Stimulated activated naive CD8-positive, alpha-beta T cell treated with anti-CD3 and anti-CD28 coated beads, Interleukin-15, amount 100 ng/mL, for 72 hours (primary cell): ENCODE measurements around the gene MTA2.
"Not testable (repeated sequence)": the region's sequence is repeated elsewhere in the genome, so short reads cannot be mapped to it uniquely, and the experiment has no call there.

Experiments used
- ATAC-seq: fragments of 150-1000 bp; cut with Tn5 transposase; 2 replicates; pipeline ENCODE4 v1.10.0; 2021; ENCODE audit warnings: mild to moderate bottlenecking, moderate library complexity
- DNase-seq, 2 donors: peaks; one replicate each; pipeline ENCODE4 v3.0.0; 2021 to 2022
- H3K27ac Mint-ChIP-seq, 2 donors: one replicate each; pipeline ENCODE4 v1.8.0; 2022; ENCODE audit warnings: mild to moderate bottlenecking in 2 of 2, mixed read lengths in 2 of 2, moderate library complexity in 2 of 2
- H3K27me3 Mint-ChIP-seq: one replicate; pipeline ENCODE4 v1.8.0; 2022; ENCODE audit warnings: mixed read lengths
- H3K4me1 Mint-ChIP-seq: one replicate; pipeline ENCODE4 v1.8.0; 2022; ENCODE audit warnings: mild to moderate bottlenecking, mixed read lengths
- H3K4me3 Mint-ChIP-seq, 2 donors: one replicate each; pipeline ENCODE4 v1.8.0; 2022; ENCODE audit warnings: mild to moderate bottlenecking in 2 of 2, mixed read lengths in 2 of 2, moderate library complexity in 1 of 2
- H3K9me3 Mint-ChIP-seq, 2 donors: one replicate each; pipeline ENCODE4 v1.8.0; 2022; ENCODE audit warnings: mixed read lengths in 2 of 2

Gene MTA2

DNA sequence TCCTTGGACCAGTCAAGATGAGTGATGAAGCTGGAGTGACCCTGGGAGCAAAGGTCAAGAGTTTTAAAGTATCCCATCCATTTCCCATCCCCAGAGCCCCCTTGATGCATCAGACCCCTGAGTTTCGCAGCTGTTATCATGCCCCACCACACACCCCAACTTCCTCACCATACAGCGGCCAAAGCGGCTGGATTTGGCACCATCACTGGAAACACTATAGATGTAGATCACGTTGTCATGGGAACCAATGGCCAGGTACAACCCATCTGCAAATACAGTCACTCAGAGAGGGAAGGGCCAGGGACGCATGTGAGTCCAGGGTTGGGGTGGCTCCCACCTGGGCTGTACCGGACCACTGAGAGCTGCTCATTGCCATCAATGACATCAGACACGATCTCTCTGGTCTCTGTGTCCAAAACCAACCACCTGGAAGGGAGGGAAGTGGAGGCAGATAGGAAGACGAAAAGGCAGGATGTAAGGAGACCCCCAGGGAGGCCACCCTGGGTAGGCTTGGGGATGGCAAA is 2.2 kb upstream of the MTA2 start:
- peak overlapping the region in 1 of 2 donors; percentile 38 for H3K27ac Mint-ChIP-seq

DNA sequence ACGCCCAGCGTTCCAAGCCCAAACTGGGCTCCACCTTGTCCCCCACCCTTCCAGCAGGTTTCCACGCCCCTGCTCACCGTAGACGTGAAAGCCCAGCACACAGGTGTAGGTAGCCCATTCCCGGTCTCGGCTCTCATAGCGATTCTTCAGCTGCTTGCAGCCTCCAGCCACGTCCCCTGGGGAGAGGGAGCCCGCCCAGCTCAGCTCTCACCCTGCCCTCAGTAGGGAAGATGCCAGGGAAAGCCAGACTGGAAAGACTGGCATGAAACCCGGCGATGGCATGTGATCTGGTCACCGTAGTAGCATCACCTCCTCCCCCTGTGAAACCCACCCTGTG is 1.4 kb upstream of the MTA2 start:
- H3K9me3 Mint-ChIP-seq, result no peaks in the 10 kb centered on the region
- DNase-seq (no peak), ATAC-seq (no peak)
- peak overlapping the region in 1 of 2 donors; percentile 85 for H3K4me3 Mint-ChIP-seq
- peaks cover 70% of the 10 kb centered on the region for H3K4me1 Mint-ChIP-seq
- no peaks in the 10 kb centered on the region for H3K27me3 Mint-ChIP-seq
- peak overlapping the region in 1 of 2 donors; percentile 14 for H3K27ac Mint-ChIP-seq

More for the DNA sequence above, 2.2 kb upstream of the MTA2 start:
- Mint-ChIP-seq H3K4me1 (peaks cover 70% of the 10 kb centered on the region), H3K9me3 (no peaks in the 10 kb centered on the region), H3K27me3 (no peaks in the 10 kb centered on the region), H3K4me3 (peak overlapping the region in 1 of 2 donors; percentile 85)
- ATAC-seq (no peak), DNase-seq (no peak)

DNA sequence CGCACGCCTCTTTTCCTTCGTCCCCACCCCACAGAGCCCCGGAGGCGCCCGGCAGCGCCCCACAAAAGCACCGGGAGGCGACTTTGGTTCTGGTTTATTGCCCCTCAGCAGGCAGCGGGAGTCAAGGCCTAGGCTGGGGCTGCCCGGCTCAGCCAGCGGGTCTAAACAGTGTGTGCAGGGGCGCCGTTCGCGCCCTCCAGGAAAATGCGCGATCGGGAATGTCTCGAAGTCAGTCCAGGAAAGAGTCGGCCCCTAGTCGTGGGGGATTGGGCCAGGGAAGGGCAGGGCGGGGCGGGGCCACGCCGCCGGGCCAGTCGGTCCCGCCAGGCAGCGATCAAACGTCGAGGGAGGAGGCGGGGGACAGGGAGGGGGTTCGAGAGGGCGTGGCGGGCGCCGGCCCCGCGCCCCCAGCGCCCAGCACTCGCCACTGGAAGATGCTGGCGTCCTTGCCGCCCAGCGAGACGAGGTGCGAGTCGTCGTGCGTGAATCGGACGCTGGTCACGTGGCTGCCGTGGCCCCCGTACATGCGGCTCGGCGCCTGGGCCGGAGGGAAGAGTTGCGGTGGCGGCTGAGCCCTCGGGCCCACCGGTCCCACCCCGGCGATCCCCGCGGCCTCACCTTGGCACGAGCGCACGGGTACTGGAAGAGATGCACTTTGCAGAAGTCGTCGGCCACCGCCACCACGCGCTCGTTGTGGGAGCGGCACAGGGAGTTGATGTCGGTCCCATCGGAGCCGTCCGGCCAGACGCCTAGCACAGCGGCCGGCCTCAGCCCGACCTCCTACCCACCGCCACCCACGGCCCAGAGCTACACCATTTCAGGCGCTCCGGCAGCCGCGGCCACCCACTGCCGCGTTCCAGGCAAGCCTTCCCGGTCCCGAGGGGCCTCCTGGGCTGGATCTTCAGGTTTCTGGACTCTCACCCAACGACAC is 741 bp upstream of the MTA2 start:
- H3K4me3 Mint-ChIP-seq, result peak overlapping the region; percentile 85 to 98
- H3K9me3 Mint-ChIP-seq, result no peaks in the 10 kb centered on the region
- peak overlapping the region; percentile 72 to 92 for H3K27ac Mint-ChIP-seq
- H3K27me3 Mint-ChIP-seq, result no peaks in the 10 kb centered on the region
- DNase-seq (no peak), ATAC-seq (no peak)
- peaks cover 70% of the 10 kb centered on the region for H3K4me1 Mint-ChIP-seq

DNA sequence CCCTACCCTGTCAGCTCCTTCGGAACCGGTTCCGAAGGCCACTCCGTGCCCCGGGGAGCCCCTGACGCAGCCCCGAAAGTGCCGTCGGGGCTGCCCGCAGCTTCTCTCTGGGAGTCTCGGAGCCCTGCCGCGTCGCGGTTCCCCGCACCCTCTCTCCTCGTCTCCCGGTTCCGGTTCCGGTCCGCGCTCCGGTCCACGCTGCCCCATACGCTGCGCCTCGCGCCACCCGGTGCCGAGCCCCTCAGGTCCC is 618 bp downstream of the MTA2 start:
- Mint-ChIP-seq H3K4me1 (peaks cover 70% of the 10 kb centered on the region), H3K9me3 (no peaks in the 10 kb centered on the region), H3K4me3 (peak overlapping the region; percentile 85 to 98), H3K27me3 (no peaks in the 10 kb centered on the region), H3K27ac (peak overlapping the region; percentile 72 to 99)
- DNase-seq (no peak), ATAC-seq (no peak)

DNA sequence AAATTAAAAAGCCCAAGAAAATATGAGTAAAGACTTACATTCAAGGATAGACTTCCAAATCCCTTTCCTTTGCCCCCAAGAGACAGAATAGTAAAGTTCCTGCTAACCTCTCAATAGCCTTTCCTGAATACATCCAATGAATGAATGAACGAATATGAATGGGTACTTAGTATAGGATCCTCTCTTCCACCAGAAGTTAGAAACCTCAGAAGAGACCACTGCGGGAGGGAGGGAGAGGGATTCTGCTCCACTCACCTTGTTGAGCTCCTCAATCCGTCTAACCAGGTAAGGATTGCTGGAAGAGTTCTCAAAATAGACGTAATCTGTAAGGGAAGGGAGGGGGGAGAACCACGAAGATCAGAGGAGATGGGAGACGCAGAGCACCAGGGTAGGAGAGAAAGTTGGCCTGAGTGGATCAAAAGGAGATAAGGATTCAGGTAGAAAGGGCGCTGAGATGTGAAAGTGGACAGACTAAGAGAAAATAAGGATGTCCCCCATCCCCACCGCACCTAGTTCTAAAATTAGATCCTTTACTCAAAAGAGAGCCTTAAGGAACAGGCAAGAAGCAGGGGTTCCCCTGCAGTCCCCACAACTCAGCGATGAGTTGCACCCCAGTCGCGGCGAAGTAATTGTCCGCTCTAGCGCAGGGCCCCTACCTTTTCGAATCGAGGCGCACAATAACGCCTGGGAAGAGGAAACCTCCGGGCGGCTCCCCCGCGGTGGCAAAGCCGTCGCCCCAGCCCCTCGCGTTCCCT is 1.1 kb downstream of the MTA2 start:
- peaks cover 65% of the 10 kb centered on the region for H3K4me1 Mint-ChIP-seq
- no peak for DNase-seq
- H3K27ac Mint-ChIP-seq, result peak overlapping the region; percentile 72 to 99
- no peaks in the 10 kb centered on the region for H3K9me3 Mint-ChIP-seq
- no peak for ATAC-seq
- H3K27me3 Mint-ChIP-seq, result no peaks in the 10 kb centered on the region
- peak overlapping the region; percentile 85 to 98 for H3K4me3 Mint-ChIP-seq

DNA sequence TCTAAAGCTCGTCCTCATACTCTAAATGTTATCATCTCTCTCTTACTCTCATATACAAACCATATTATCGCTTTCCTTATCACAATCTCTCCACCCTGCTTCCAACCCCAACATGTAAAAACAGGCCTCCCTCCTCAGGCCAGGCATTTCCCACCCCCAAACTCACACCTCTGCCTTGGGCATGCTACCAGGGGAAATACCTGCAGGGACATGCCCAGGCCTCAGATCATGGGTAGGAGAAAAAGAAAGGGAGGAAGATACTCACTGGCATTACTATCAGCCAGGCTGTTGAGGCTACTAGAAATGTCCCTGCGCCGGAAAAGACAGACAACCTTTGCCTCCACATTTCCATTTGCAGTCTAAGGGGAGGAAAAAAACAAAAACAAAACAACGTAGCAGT is 1.8 kb downstream of the MTA2 start:
- Mint-ChIP-seq H3K4me1 (peaks cover 63% of the 10 kb centered on the region), H3K27ac (peak overlapping the region; percentile 72 to 99), H3K4me3 (peak overlapping the region; percentile 85 to 98), H3K27me3 (no peaks in the 10 kb centered on the region), H3K9me3 (no peaks in the 10 kb centered on the region)
- ATAC-seq (no peak), DNase-seq (peak in 1 of 2 donors; percentile 62)

DNA sequence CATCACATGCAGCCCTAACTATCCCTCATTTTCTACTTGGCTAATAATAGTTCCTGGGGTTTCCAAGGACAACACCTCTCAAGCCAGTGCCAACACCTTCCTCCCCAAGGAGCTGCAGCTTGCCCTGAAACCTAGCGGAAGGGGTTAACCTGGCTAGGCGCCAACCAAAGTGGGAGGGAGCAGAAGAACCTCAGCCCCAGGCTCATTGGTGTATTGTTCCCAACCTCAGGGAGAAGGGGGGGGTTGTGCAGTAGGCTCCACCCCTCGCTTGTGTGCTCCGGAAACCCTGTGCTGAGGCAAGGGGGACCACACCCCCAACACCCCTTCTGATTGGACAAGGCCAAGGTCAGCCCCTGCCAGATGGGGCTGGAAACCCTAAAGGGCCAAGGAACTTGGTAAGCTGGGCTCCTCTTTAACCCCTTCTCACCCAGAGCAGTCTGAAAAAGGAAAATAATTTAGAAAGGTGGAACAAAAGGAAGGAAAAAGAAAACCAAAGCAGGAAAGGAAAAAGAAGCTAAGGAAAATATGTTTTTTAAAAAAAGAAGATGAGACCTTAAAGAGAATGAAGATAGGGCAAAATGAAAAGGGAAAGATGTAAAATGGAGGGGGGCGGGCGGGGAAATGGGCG is 2.5 kb downstream of the MTA2 start:
- ATAC-seq, result peak; percentile 85
- H3K9me3 Mint-ChIP-seq, result no peaks in the 10 kb centered on the region
- no peaks in the 10 kb centered on the region for H3K27me3 Mint-ChIP-seq
- peak overlapping the region; percentile 85 to 98 for H3K4me3 Mint-ChIP-seq
- H3K4me1 Mint-ChIP-seq, result peaks cover 66% of the 10 kb centered on the region
- peak; percentile 95 to 98 for DNase-seq
- H3K27ac Mint-ChIP-seq, result peak overlapping the region; percentile 74 to 99

DNA sequence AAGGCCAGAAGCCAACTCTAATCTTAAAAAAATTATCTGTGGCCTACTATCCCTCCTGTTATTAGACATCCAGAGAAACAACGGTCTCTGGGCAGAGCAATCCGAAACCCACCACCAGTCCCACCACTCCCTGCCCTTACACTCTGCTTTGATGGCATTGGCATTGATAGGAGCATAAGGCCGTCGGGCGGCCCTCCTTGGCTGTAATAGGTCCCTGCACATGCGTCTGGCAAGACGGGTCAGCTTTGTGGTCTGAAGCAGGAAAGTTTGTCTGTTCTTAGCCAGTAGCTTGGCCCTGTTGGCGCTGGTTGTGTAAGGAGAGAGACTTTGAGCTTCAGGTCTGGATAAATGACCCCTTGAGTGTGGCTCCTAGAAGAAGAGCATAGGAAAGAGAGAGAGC is 6.5 kb downstream of the MTA2 start:
- ATAC-seq, result no peak
- Mint-ChIP-seq H3K27me3 (no peaks in the 10 kb centered on the region), H3K4me1 (peaks cover 76% of the 10 kb centered on the region), H3K27ac (no peak overlapping the region), H3K4me3 (no peak overlapping the region), H3K9me3 (no peaks in the 10 kb centered on the region)
- no peak for DNase-seq

DNA sequence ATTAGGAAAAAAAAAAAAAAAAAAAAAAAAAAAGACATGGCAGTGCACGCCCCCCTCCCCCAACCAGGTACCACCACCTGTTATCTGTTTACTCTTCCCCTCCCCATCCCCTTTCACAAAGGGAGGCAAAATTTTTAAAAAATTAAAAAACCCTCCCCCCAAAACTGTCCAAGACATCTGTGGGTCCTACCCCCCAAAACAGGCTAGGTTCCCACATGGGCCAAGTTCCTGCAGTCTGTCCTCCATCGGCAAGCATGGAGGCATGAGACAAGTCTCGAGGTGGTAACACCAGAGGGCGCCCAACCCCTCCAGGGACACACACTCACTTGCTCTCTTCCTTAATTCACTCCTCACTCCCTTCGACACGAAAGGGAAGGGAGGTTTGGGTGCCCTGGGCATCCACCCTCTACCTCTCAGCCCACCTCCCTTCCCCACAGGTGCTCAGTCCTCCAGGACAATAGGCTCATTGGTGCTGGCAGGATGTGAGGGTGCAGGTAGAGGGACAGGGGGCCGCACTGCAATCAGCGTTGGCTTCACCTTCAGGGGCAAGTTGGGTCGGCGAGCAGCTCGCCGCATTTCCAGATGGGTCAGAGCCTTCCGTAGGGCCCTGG is 8.1 kb downstream of the MTA2 start:
- peaks cover 76% of the 10 kb centered on the region for H3K4me1 Mint-ChIP-seq
- peak overlapping the region in 1 of 2 donors; percentile 97 for H3K27ac Mint-ChIP-seq
- H3K4me3 Mint-ChIP-seq, result peak overlapping the region; percentile 68 to 81
- DNase-seq, result peak; percentile 71 to 78
- H3K27me3 Mint-ChIP-seq, result no peaks in the 10 kb centered on the region
- peak; percentile 43 for ATAC-seq
- H3K9me3 Mint-ChIP-seq, result no peaks in the 10 kb centered on the region

DNA sequence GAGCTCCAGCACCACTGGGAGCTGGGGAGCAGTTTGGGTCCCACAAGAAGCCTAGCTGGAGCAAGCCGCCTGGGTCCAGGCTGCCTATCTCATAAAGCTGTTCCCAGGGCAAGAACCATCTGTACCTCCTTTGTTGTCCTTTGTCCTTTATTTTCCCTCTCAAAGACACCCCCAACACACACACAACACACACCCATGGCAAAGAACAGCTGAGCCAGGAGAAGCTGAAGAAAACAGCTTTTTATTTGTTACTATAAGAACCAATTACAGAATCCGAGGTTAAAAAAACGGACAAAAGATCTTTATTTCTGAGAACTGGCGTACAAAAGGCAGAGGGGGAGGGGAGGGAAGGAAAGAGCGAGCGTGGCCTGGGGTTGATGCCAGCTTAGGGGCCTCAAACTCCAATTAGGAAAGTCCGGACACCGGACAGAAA is 8.7 kb downstream of the MTA2 start:
- Mint-ChIP-seq H3K9me3 (no peaks in the 10 kb centered on the region), H3K27me3 (no peaks in the 10 kb centered on the region), H3K4me3 (peak overlapping the region; percentile 21 to 93), H3K4me1 (peaks cover 72% of the 10 kb centered on the region), H3K27ac (peak overlapping the region in 1 of 2 donors; percentile 83)
- DNase-seq (no peak), ATAC-seq (no peak)

DNA sequence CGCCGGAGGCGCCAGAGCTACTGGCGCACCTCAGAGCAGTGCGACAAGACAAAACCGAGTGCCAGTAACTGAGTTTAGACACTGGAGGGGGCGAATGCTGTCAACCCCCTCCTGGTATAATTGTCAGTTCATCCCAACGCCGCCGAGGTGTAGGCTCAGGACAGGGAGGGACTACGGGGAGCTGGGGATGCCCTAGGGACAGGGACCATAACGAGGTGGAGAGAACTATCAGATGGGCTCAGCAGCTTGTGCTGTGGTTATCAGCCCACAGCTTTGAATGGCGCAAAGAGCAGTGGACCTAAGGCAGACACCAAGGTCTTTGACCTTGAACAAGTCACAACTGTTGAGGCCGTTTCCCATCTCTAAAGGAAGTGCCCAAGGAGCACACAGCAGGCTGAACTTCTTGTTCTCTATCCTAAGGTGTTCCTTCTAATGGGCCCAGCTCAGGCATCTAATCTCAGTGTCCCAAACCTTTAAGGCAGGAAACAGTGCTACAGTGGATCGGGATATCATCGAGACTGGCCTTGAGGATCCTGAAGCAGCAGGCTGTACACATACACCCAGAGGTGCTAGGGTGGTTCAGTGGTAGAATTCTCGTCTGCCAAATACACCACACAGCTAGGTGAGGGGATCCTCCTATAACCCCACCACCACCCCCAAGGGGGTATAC is 9.4 kb downstream of the MTA2 start:
- Mint-ChIP-seq H3K27me3 (no peaks in the 10 kb centered on the region), H3K9me3 (no peaks in the 10 kb centered on the region), H3K4me1 (peaks cover 66% of the 10 kb centered on the region), H3K27ac (peak overlapping the region; percentile 97 to 99), H3K4me3 (peak overlapping the region; percentile 93 to 96)
- DNase-seq (no peak), ATAC-seq (no peak)

DNA sequence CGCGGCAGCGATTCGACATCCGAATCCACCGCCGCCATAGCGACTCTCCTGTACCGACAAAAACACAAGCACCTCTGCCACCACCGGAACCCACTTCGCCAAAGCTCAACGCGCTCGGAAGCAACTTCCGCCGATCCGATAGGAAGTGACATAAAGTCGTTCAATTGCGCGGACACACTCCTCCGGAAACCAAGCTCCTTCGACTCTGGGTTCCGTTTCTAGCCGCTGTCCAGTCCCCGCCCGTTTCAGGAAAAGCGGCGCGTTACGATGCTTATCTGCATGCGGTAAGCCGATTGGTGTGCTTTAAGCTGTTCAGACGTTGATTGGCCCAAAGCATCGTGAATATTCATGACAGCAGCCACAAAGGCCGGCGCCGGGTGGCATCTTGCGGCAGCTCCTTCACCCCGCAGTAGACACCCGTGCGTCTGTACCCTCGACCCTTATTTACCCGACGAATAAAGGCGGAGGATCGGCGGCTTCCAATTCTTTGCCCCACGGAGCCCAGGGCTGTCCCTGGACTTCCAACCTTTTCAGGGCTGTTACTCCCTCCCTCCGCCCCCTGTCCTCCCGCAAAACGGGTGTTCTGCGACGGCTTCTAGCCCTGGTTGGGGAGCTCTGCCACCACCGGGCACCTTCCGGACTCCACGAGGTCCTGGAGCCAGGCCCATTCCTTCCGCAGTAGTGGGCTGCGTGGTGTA is 10.1 kb downstream of the MTA2 start, which contains the start of gene TUT1:
TUT1 (minus strand) TSS at position 76 of the 698 bp plus-strand sequence; CDS start at position 38, 38 bp downstream.
- H3K27ac Mint-ChIP-seq, result peak within 1 kb of the TSS; percentile 97 to 99
- H3K4me3 Mint-ChIP-seq, result peak within 1 kb of the TSS; percentile 93 to 96
- peak; percentile 96 to 98 for DNase-seq
- no peaks in the 10 kb centered on the region for H3K27me3 Mint-ChIP-seq
- peaks cover 65% of the 10 kb centered on the region for H3K4me1 Mint-ChIP-seq
- H3K9me3 Mint-ChIP-seq, result no peaks in the 10 kb centered on the region
- ATAC-seq, result peak; percentile 93

DNA sequence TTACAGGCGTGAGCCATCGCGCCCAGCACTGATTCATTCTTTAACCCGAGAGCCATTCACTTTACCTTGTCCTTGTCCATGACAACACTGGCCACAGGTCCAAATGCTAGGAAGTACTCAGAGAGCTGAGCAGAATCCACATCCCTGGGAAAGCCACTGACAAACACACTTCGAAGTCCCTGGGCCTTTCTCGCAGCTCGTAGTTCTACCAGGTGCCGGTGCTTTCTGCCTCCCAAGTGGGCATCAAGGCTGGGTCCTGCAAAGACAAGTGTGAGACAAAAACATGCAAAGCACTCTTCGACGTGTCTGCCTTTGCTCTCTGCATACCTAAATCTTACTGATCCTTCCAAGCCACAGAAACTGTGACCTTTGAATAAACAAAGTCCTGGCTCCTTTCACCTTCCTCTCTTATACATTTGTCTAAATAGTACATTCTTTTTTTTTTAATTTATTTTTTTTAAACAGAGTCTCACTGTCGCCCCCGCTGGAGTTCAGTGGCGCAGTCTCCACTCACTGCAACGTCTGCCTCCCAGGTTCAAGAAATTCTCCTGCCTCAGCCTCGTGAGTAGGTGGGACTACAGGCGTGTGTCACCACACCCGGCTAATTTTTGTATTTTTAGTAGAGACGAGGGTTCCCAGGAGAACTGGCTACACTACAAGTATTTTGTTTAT is 12.6 kb downstream of the MTA2 start:
- H3K9me3 Mint-ChIP-seq, result no peaks in the 10 kb centered on the region
- DNase-seq (no peak), ATAC-seq (no peak)
- H3K4me3 Mint-ChIP-seq, result peak overlapping the region in 1 of 2 donors; percentile 46
- H3K27ac Mint-ChIP-seq, result peak overlapping the region in 1 of 2 donors; percentile 12
- H3K4me1 Mint-ChIP-seq, result peaks cover 54% of the 10 kb centered on the region
- H3K27me3 Mint-ChIP-seq, result no peaks in the 10 kb centered on the region

DNA sequence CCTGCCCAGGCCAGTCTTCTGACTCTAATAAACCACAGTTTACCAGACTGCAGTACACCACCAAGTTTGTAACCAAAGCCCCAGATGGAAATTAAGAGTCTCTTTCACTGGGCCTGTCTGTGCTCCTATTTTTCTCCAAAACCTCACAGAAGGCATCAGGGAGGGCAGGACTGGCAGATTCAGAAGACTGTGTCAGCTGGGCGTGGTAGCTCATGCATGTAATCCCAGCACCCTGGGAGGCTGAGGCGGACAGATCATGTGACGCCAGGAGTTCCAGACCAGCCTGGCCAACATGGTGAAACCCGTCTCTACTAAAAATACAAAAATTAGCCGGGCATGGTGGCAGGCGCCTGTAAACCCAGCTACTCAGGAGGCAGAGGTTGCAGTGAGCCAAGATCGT is 16.3 kb downstream of the MTA2 start:
- Mint-ChIP-seq H3K4me1 (peaks cover 23% of the 10 kb centered on the region), H3K27ac (peak overlapping the region in 1 of 2 donors; percentile 74)
- not testable (repeated sequence) for H3K9me3 Mint-ChIP-seq, DNase-seq, H3K27me3 Mint-ChIP-seq, ATAC-seq, H3K4me3 Mint-ChIP-seq
